Measurements from ENCODE around the gene DSE. TPM values are rescaled to one million over a fixed set of nuclear protein-coding genes. Genes with fewer than 3 reads are reported as not detected.

DSE gene
- total RNA-seq, 1 experiment from 2014 or later: 37.8 TPM

GRCh38 chr6:116404696-116405095 is 33.9 kb downstream of the DSE start:
- in situ Hi-C loops (cut with HindIII; ENCODE audit: low sequenced_read_pairs): no loop called here
- no peak for DNase-seq (ENCODE audit: low spot score)

DNA sequence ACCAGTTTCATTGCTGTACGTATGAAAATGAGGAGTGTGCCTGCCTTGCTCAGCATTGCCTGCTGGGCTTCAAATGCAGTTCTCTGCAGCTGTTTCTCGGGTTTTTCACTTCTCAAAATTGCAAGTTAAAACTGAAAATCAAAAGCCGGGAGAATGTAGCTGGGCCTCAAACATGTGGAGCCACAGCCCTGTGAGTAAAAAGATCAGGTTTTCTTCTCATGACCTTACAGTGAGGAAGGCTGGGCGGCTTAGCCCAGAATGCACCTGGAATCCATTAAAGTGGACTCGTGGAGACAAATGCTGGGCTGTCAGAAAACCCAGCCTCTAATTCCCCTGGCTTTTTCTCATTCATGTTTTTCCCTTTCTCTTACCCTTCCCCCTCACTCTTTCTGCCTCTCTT is 34.4 kb downstream of the DSE start:
- in situ Hi-C loops (cut with HindIII; ENCODE audit: low sequenced_read_pairs): no loop called here
- DNase-seq (ENCODE audit: low spot score): no peak

DNA sequence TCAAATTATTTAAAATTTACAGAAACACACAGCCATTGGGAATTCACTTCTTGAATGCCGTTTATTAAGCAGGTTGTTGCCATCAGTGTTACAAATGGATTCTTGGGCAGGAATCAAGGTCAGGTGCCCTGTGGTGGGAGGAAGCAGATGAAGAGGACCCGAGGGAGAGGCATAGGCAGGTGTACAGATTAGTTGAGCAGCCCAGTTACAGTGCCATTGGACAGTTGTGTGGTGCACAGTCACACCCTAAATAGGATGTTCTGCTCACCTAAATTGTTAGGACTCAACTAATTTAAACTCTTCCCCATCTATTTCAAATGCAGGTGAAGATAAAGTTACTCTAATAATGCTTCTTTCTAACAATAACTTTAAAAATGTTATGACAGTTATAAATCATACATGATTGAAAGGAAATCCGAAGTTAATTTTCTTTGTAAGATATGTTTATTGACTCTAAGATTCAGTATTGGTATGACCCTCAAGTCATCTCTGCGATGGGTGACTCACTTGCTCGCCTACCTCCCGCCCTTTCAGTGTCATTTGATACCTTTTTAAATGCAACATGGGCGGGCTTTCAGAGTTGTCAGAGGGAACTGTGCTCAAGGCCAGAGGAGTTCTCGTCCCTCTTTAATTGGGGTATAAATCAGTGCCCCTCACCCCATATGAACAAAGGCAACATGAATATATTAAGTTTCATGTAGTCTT is 35.1 kb downstream of the DSE start:
- in situ Hi-C loops (cut with HindIII; ENCODE audit: low sequenced_read_pairs): no loop called here
- no peak for DNase-seq (ENCODE audit: low spot score)

DNA sequence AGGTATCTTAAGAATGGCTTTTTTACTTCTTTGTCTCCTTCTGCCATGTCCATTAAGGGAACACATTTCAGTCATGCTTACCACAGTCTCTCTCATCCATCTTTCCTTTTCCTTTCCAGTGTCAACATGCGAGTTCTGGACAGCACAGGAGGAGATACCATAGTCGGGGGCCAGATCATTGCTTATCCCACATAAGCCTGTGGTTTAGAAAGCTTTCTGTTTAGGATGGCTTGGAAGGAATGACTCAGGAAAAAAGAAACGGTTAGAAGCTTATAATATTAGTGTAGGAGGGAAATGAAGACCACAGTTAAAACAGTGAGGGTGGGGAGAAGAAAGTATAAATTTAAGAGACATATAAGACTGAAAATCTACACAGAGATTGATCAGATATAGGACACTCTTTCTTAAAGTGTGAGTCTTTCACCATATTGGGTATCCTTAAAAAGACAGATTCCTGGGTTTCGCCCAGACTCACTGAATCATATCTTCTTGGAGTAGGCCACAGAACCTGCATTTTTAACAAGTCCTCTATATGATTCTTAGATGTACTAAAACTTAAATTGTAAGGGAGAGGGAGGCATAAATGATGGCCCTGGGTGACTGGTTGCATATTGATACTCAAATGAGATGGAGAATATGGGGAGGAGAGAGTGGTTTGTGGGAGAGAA is 36.1 kb downstream of the DSE start:
- in situ Hi-C loops (cut with HindIII; ENCODE audit: low sequenced_read_pairs): no loop called here
- no peak for DNase-seq (ENCODE audit: low spot score)

- in situ Hi-C loops (cut with HindIII; ENCODE audit: low sequenced_read_pairs): no loop called here
Measured at GRCh38 chr6:116408491-116408890, 37.7 kb downstream of the DSE start.

DNA sequence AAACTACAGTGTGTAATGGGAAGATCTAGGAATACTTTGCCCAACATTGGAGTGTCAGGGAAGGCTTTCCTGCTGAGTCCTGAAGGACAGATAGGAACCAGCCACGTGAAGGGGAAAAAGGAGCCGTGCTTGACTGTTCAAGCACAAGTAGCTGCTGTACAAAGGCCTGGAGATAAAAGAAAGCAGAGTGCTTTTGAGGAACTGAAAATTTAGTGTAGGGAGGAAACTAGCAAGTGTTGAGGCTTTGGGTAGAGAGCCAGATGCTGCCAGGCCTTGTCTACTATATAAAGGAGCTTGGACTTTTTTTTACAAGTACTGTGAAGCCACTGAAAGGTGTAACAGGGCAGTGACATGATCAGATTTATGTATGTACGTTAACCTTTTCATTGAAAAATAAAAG is 39.0 kb downstream of the DSE start:
- DNase-seq (ENCODE audit: low spot score): no peak
- in situ Hi-C loops (cut with HindIII; ENCODE audit: low sequenced_read_pairs): no loop called here

More at GRCh38 chr6:116408491-116408890, 37.7 kb downstream of the DSE start:
- DNase-seq (ENCODE audit: low spot score): no peak

- in situ Hi-C loops (cut with HindIII; ENCODE audit: low sequenced_read_pairs): no loop called here
- DNase-seq (ENCODE audit: low spot score): no peak
Measured at GRCh38 chr6:116411284-116411623, 40.5 kb downstream of the DSE start.

DNA sequence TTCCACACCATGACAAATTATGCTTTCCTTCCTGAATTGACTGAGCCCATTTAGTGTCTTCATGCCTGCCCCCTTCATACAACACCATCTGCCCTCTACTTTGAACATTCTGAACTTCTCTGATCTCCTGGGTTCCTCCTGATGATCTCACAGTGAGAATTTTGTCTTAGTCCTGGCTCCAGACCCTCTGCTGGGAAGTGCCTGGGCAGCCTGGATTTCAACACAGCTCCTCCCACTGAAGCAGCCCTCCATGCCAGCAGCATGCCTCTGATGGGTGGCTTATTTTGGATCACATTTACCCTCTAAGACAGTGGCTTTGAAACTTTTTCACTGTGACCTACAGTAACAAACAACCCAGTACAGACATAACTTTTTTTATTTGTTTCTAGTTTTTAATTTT is 41.5 kb downstream of the DSE start:
- no peak for DNase-seq (ENCODE audit: low spot score)
- in situ Hi-C loops (cut with HindIII; ENCODE audit: low sequenced_read_pairs): no loop called here

DNA sequence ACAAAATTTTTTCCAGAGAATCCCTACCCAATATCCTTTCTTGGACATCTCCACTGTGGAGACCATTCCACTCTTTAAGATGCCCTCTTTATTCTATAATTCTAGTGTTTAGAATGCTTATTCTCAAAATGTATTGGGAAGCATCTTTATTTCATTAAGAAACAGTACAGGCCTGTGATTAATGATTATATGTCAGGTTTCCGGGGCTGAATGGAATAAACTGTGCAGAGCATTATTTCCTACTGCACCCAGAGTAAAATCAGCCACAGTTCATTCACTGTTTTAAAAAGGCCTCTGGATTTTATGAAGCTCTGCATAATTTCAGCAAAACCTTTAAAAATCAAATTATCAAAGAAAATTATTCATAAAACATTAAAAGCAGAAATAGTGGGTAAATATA is 42.6 kb downstream of the DSE start:
- in situ Hi-C loops (cut with HindIII; ENCODE audit: low sequenced_read_pairs): no loop called here
- no peak for DNase-seq (ENCODE audit: low spot score)

- no peak for DNase-seq (ENCODE audit: low spot score)
- in situ Hi-C loops (cut with HindIII; ENCODE audit: low sequenced_read_pairs): no loop called here
Measured at GRCh38 chr6:116417661-116418060, 46.9 kb downstream of the DSE start.

- DNase-seq (ENCODE audit: low spot score): no peak
- in situ Hi-C loops (cut with HindIII; ENCODE audit: low sequenced_read_pairs): no loop called here
Measured at GRCh38 chr6:116419069-116419786, 48.5 kb downstream of the DSE start.

DNA sequence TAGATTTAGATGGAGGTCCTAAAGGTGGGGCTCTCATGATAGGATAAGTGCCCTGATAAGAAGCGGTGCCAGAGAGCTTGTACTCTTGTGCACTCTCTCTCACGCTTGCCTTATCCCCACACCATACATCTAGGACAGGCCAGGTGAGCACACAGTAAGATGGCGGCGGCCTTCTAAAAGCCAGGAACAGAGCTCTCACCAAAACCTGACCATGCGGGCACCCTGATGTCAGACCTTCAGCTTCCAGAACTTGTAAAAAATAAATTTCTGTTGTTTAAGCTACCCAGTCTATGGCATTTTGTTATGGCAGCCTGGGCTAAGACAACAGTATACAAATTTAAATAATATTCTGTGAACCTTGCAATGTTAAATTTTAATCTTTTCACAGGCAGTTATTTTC is 49.6 kb downstream of the DSE start:
- in situ Hi-C loops (cut with HindIII; ENCODE audit: low sequenced_read_pairs): no loop called here

DNA sequence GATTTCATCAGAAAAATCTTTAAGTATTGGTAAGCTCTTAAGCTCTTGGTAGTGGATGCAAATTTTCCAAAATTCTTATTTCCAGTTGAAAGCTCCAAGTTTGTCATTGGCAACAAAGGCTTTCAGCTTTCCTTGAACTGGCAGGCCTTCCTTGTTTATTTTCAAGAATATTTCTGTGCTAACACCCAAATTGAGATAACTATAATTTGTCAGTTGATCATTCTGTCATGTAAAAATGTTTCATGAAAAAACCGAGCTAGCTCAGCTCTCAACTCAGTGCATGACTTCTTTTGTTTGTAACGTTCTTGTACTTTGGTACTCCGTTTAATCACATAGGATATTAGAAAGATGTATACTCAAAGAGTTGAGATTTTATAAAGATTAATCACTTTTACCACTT is 51.5 kb downstream of the DSE start:
- in situ Hi-C loops (cut with HindIII; ENCODE audit: low sequenced_read_pairs): no loop called here

More for the DNA sequence above, 49.6 kb downstream of the DSE start:
- DNase-seq (ENCODE audit: low spot score): no peak

GRCh38 chr6:116424001-116424400 is 53.3 kb downstream of the DSE start:
- DNase-seq (ENCODE audit: low spot score): no peak
- in situ Hi-C loops (cut with HindIII; ENCODE audit: low sequenced_read_pairs): no loop called here

More for the DNA sequence above, 51.5 kb downstream of the DSE start:
- no peak for DNase-seq (ENCODE audit: low spot score)

GRCh38 chr6:116426551-116426950 is 55.8 kb downstream of the DSE start:
- in situ Hi-C loops (cut with HindIII; ENCODE audit: low sequenced_read_pairs): no loop called here
- no peak for DNase-seq (ENCODE audit: low spot score)

GRCh38 chr6:116429111-116429510 is 58.4 kb downstream of the DSE start:
- in situ Hi-C loops (cut with HindIII; ENCODE audit: low sequenced_read_pairs): no loop called here
- no peak for DNase-seq (ENCODE audit: low spot score)

DNA sequence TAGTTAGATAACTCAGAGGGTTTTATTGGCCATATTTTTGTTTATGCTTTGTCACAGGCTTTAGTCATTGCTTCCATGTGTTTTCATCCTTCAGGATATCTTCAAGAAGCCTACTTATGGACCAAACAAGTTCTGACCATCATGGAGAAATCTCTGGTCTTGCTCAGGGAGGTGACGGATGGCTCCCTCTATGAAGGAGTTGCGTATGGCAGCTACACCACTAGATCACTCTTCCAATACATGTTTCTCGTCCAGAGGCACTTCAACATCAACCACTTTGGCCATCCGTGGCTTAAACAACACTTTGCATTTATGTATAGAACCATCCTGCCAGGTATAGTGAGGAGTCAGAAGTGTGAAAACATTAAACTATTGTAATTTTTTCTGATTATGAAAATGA is 60.1 kb downstream of the DSE start:
- in situ Hi-C loops (cut with HindIII; ENCODE audit: low sequenced_read_pairs): no loop called here
- DNase-seq (ENCODE audit: low spot score): no peak

GRCh38 chr6:116431964-116432595 is 61.3 kb downstream of the DSE start:
- in situ Hi-C loops (cut with HindIII; ENCODE audit: low sequenced_read_pairs): no loop called here
- DNase-seq (ENCODE audit: low spot score): no peak

GRCh38 chr6:116433206-116433712 is 62.5 kb downstream of the DSE start:
- in situ Hi-C loops (cut with HindIII; ENCODE audit: low sequenced_read_pairs): no loop called here

More at GRCh38 chr6:116433206-116433712, 62.5 kb downstream of the DSE start:
- no peak for DNase-seq (ENCODE audit: low spot score)

All from G401 (cell line).